NCI-H226 (cell line): ENCODE data around the gene MSH5.

Experiments used
- DNase-seq: peaks from one replicate; pipeline ENCODE4 v3.0.0-alpha.2; 2015

Gene MSH5

GRCh38 chr6:31713991-31714684 lies 25.7 kb upstream of the MSH5 start:
- no peak for DNase-seq

- DNase-seq, result no peak
Observed at GRCh38 chr6:31715022-31715958, 24.5 kb upstream of the MSH5 start, which contains the start of gene LY6G6D. Gene LY6G6D (plus strand): TSS chr6:31715348. CDS start chr6:31715356, 8 bp downstream.

GRCh38 chr6:31717499-31718222 lies 22.1 kb upstream of the MSH5 start:
- DNase-seq, result no peak

GRCh38 chr6:31718265-31718664 lies 21.5 kb upstream of the MSH5 start:
- no peak for DNase-seq

- no peak for DNase-seq
Observed at GRCh38 chr6:31719001-31719400, 20.8 kb upstream of the MSH5 start.

GRCh38 chr6:31720196-31720770 lies 19.5 kb upstream of the MSH5 start:
- DNase-seq, result no peak

- DNase-seq, result no peak
Observed at GRCh38 chr6:31721351-31722020, 18.3 kb upstream of the MSH5 start, which contains the start of gene LY6G6C. Gene LY6G6C (minus strand): TSS chr6:31721746. CDS start chr6:31721679, 67 bp downstream.

GRCh38 chr6:31722173-31722572 lies 17.6 kb upstream of the MSH5 start:
- DNase-seq, result no peak

- DNase-seq, result no peak
Observed at GRCh38 chr6:31723245-31723979, 16.4 kb upstream of the MSH5 start, which contains the start of gene MPIG6B. Gene MPIG6B (plus strand): TSS chr6:31723373. CDS start chr6:31723384, 11 bp downstream.

- DNase-seq, result no peak
Observed at GRCh38 chr6:31723980-31724691, 15.7 kb upstream of the MSH5 start.

GRCh38 chr6:31725502-31726350 lies 14.1 kb upstream of the MSH5 start:
- DNase-seq, result peak; percentile 91

- DNase-seq, result no peak
Observed at GRCh38 chr6:31727034-31727716, 12.6 kb upstream of the MSH5 start.

GRCh38 chr6:31727717-31728671 lies 11.8 kb upstream of the MSH5 start:
- no peak for DNase-seq

GRCh38 chr6:31728767-31729514 lies 10.9 kb upstream of the MSH5 start, which contains the start of gene DDAH2:
Gene DDAH2 (minus strand): TSS chr6:31729299. CDS start chr6:31729161, 138 bp downstream.
- no peak for DNase-seq

- DNase-seq, result peak; percentile 79
Observed at GRCh38 chr6:31729515-31729978, 10.3 kb upstream of the MSH5 start.

- peak; percentile 73 for DNase-seq
Observed at GRCh38 chr6:31729979-31730630, 9.7 kb upstream of the MSH5 start.
